Measurements from ENCODE around the gene DQX1. TPM values are rescaled to one million over a fixed set of nuclear protein-coding genes. Genes with fewer than 3 reads are reported as not detected.

Gene DQX1
- total and polyA plus RNA-seq, 2 of the 8 experiments (the other 6 are each of a cell fraction or from before 2014, with no cell fraction given) = 0.76 to 1.1 TPM

GRCh38 chr2:74472086-74472944, 53.7 kb downstream of the DQX1 start, which contains the start of gene MRPL53 (continued):
- TF ChIP-seq, protein P1, sequence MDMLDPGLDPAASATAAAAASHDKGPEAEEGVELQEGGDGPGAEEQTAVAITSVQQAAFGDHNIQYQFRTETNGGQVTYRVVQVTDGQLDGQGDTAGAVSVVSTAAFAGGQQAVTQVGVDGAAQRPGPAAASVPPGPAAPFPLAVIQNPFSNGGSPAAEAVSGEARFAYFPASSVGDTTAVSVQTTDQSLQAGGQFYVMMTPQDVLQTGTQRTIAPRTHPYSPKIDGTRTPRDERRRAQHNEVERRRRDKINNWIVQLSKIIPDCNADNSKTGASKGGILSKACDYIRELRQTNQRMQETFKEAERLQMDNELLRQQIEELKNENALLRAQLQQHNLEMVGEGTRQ (IDR thresholded peaks at IDR 0.05; ENCODE audit: low read length) = no peak
